ENCODE data around the gene LRRN2. TPM values are rescaled to one million over a fixed set of nuclear protein-coding genes. Genes with fewer than 3 reads are reported as not detected.
A peak's percentile ranks its signal among the peaks of the same experiment; 100 is the strongest.

LRRN2 gene
- total and polyA plus RNA-seq, 9 of the 15 experiments (the other 6 are each of a cell fraction or from before 2014, with no cell fraction given): 0.05 TPM; not detected in 8

- TF ChIP-seq POLR2AphosphoS5 (IDR thresholded peaks at IDR 0.05; ENCODE audit: control insufficient read depth, insufficient read depth, low read depth, low read length) (no peak; the same call in 1 of the 2 replicates), RCOR1 (IDR thresholded peaks at IDR 0.05; ENCODE audit: borderline replicate concordance in 1 of 2, low read depth in 2 of 2, low read length in 2 of 2) (peak in 1 of 2 experiments; percentile 86; a peak in 2 of 4 replicates), FOXJ2 (tag; IDR thresholded peaks at IDR 0.05) (no peak), PTBP1 (IDR thresholded peaks at IDR 0.05; ENCODE audit: low read depth, low read length) (no peak), ZBTB1 (CRISPR knock-in tag; IDR thresholded peaks at IDR 0.05; ENCODE audit: borderline replicate concordance, low read depth) (no peak), RFX1 (IDR thresholded peaks at IDR 0.05) (no peak), NFE2 (IDR thresholded peaks at IDR 0.05; ENCODE audit: low read depth) (peak; percentile 78), SP2 (IDR thresholded peaks at IDR 0.05; ENCODE audit: extremely low read depth, low read depth, low read length, poor library complexity, severe bottlenecking) (no peak), E4F1 (CRISPR knock-in tag; IDR thresholded peaks at IDR 0.05; ENCODE audit: borderline replicate concordance) (no peak), ESRRB (CRISPR knock-in tag; IDR thresholded peaks at IDR 0.05; ENCODE audit: borderline replicate concordance) (no peak), STAT5A (IDR thresholded peaks at IDR 0.05; ENCODE audit: borderline replicate concordance, low read length) (no peak), FOXA3 (CRISPR knock-in tag; conservative IDR thresholded peaks at IDR 0.05 in 1 of 2, IDR thresholded peaks at IDR 0.05 in 1 of 2) (peak in 1 of 2 experiments; percentile 44; a peak in 1 of 4 replicates), ZNF175 (CRISPR knock-in tag; IDR thresholded peaks at IDR 0.05; ENCODE audit: low read depth) (no peak), ZNF449 (CRISPR knock-in tag; IDR thresholded peaks at IDR 0.05) (no peak), SNIP1 (IDR thresholded peaks at IDR 0.05; ENCODE audit: low read depth) (no peak), ZNF274 (IDR thresholded peaks at IDR 0.05; ENCODE audit: borderline replicate concordance, low read depth, low read length) (no peak), IRF9 (tag; IDR thresholded peaks at IDR 0.05) (no peak), TEAD4 (IDR thresholded peaks at IDR 0.05; ENCODE audit: low read length) (peak; percentile 47; the same call in 1 of the 2 replicates), TEAD4 (CRISPR knock-in tag; IDR thresholded peaks at IDR 0.05; ENCODE audit: borderline replicate concordance) (no peak), ZBTB7A (IDR thresholded peaks at IDR 0.05; ENCODE audit: borderline replicate concordance, control insufficient read depth, low read depth, low read length) (peak; percentile 61; the same call in 1 of the 2 replicates)
- TF ChIP-seq, protein P1, sequence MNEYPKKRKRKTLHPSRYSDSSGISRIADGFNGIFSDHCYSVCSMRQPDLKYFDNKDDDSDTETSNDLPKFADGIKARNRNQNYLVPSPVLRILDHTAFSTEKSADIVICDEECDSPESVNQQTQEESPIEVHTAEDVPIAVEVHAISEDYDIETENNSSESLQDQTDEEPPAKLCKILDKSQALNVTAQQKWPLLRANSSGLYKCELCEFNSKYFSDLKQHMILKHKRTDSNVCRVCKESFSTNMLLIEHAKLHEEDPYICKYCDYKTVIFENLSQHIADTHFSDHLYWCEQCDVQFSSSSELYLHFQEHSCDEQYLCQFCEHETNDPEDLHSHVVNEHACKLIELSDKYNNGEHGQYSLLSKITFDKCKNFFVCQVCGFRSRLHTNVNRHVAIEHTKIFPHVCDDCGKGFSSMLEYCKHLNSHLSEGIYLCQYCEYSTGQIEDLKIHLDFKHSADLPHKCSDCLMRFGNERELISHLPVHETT (CRISPR knock-in tag; conservative IDR thresholded peaks at IDR 0.05 in 1 of 2, IDR thresholded peaks at IDR 0.05 in 1 of 2): no peak
Observed at GRCh38 chr1:204623365-204623893, 62.1 kb downstream of the LRRN2 start (continued).

Measured in K562 (cell line).